GM19452 (cell line): Measurements from ENCODE around the gene RET.

Experiments
- ATAC-seq: cut with Tn5 transposase; IDR thresholded peaks from one replicate; pipeline ENCODE4 v1.9.1; 2021; ENCODE audit not compliant: unreplicated experiment

The RET gene

GRCh38 chr10:43105102-43105955 lies 28.5 kb downstream of the RET start:
- ATAC-seq, result peak; percentile 84

- ATAC-seq, result no peak
These were observed 29.0 kb downstream of the RET start for GRCh38 chr10:43105956-43106229.

- ATAC-seq, result no peak
These were observed 29.6 kb downstream of the RET start for GRCh38 chr10:43106256-43107091.

- no peak for ATAC-seq
These were observed 32.1 kb downstream of the RET start for GRCh38 chr10:43108951-43109350.

- no peak for ATAC-seq
These were observed 32.9 kb downstream of the RET start for GRCh38 chr10:43109671-43110249.

- peak; percentile 49 for ATAC-seq
These were observed 33.6 kb downstream of the RET start for GRCh38 chr10:43110338-43111071.

- ATAC-seq, result no peak
These were observed 34.2 kb downstream of the RET start for GRCh38 chr10:43111101-43111500.

- ATAC-seq, result no peak
These were observed 35.2 kb downstream of the RET start for GRCh38 chr10:43111921-43112607.

- no peak for ATAC-seq
These were observed 35.7 kb downstream of the RET start for GRCh38 chr10:43112608-43112961.

GRCh38 chr10:43113201-43114087 lies 36.6 kb downstream of the RET start:
- no peak for ATAC-seq

- no peak for ATAC-seq
These were observed 37.3 kb downstream of the RET start for GRCh38 chr10:43114088-43114742.

- ATAC-seq, result no peak
These were observed 38.1 kb downstream of the RET start for GRCh38 chr10:43114743-43115611.

- ATAC-seq, result no peak
These were observed 39.2 kb downstream of the RET start for GRCh38 chr10:43115881-43116595.

- ATAC-seq, result no peak
These were observed 39.7 kb downstream of the RET start for GRCh38 chr10:43116596-43116995.

GRCh38 chr10:43117031-43117776 lies 40.3 kb downstream of the RET start:
- ATAC-seq, result no peak

- ATAC-seq, result no peak
These were observed 41.1 kb downstream of the RET start for GRCh38 chr10:43117777-43118583.
